Measurements from ENCODE around the gene SH3YL1. TPM values are rescaled to one million over a fixed set of nuclear protein-coding genes. Genes with fewer than 3 reads are reported as not detected.
A peak's percentile ranks its signal among the peaks of the same experiment; 100 is the strongest.

The SH3YL1 gene
- polyA plus RNA-seq, 2 of the 4 experiments (the other 2 are of a cell fraction) = 12.8 to 23.9 TPM

GRCh38 chr2:213932-214693 is 49.7 kb downstream of the SH3YL1 start:
- ChIA-PET POLR2A (no interaction called here), CTCF (interaction anchor here (0.7 kb wide), 1 partner anchor 14 kb away, joined by 3 read pairs; no protein-coding TSS in a partner anchor)
- Histone ChIP-seq H3K4me2 (no peak overlapping the region), H3K9me3 (peaks cover 8% of the 10 kb centered on the region), H3K4me3 (no peak overlapping the region), H3K4me1 (no peaks in the 10 kb centered on the region), H3K27ac (no peak overlapping the region)
- WGBS (ENCODE audit: missing lambda C conversion rate) = 67% methylated on average over 39 of the region's 43 CpGs
- DNase-seq (ENCODE audit: low read depth in 1 of 2, low spot score in 1 of 2) = no peak
- no peak for FAIRE-seq
- TF ChIP-seq RCOR1 (IDR thresholded peaks at IDR 0.05; ENCODE audit: low read depth, low read length) = no peak
- TF ChIP-seq CBX8 (IDR thresholded peaks at IDR 0.05) = no peak
- TF ChIP-seq RARB (CRISPR knock-in tag; IDR thresholded peaks at IDR 0.05) = no peak
- no peak for TF ChIP-seq SREBF2 (IDR thresholded peaks at IDR 0.05)
- no peak for TF ChIP-seq HDAC2 (IDR thresholded peaks at IDR 0.05)
- no peak for TF ChIP-seq ZC3H11A (IDR thresholded peaks at IDR 0.05)
- TF ChIP-seq ATOH8 (CRISPR knock-in tag; IDR thresholded peaks at IDR 0.05; ENCODE audit: low read depth) = no peak
- TF ChIP-seq REST (IDR thresholded peaks at IDR 0.05) = no peak
- no peak for TF ChIP-seq HOXA7 (CRISPR knock-in tag; IDR thresholded peaks at IDR 0.05)
- TF ChIP-seq MAFK (IDR thresholded peaks at IDR 0.05; ENCODE audit: partially characterized antibody) = no peak
- no peak for TF ChIP-seq HEYL (CRISPR knock-in tag; IDR thresholded peaks at IDR 0.05)
- no peak for TF ChIP-seq FOXS1 (CRISPR knock-in tag; IDR thresholded peaks at IDR 0.05)
- no peak for TF ChIP-seq TFCP2L1 (CRISPR knock-in tag; IDR thresholded peaks at IDR 0.05)
- no peak for TF ChIP-seq POLR2AphosphoS2 (conservative IDR thresholded peaks at IDR 0.05; ENCODE audit: low read length)
- no peak for TF ChIP-seq NPAS2 (CRISPR knock-in tag; IDR thresholded peaks at IDR 0.05; ENCODE audit: borderline replicate concordance)
- TF ChIP-seq MYC (IDR thresholded peaks at IDR 0.05; ENCODE audit: borderline replicate concordance, low read length) = no peak
- no peak for TF ChIP-seq EHMT2 (IDR thresholded peaks at IDR 0.05; ENCODE audit: low read depth)
- 0 out of 6 replicates have a peak, but pooled peaks of 1 of the 2 experiments have one; percentile 45 for ATAC-seq

GRCh38 chr2:211486-212184 is 52.2 kb downstream of the SH3YL1 start:
- ChIA-PET POLR2A (no interaction called here), CTCF (interaction anchor here (0.6 to 1.5 kb wide), 4 partner anchors 9 to 447 kb away, joined by 3 to 5 read pairs (median 4); no protein-coding TSS in a partner anchor)
- no peak for FAIRE-seq
- Histone ChIP-seq H3K4me3 (no peak overlapping the region), H3K27ac (no peak overlapping the region), H3K9me3 (peaks cover 10% of the 10 kb centered on the region), H3K4me1 (no peaks in the 10 kb centered on the region), H3K4me2 (no peak overlapping the region)
- DNase-seq (ENCODE audit: low read depth in 1 of 2, low spot score in 1 of 2) = no peak
- ATAC-seq = no peak
- no peak for TF ChIP-seq POLR2A (IDR thresholded peaks at IDR 0.05; ENCODE audit: low read length)
- TF ChIP-seq NFE2L2 (conservative IDR thresholded peaks at IDR 0.05; ENCODE audit: low read length) = no peak
- TF ChIP-seq ZNF302 (CRISPR knock-in tag; IDR thresholded peaks at IDR 0.05) = no peak
- no peak for TF ChIP-seq RNF2 (IDR thresholded peaks at IDR 0.05; ENCODE audit: borderline replicate concordance, low read depth)
- no peak for TF ChIP-seq MAFK (IDR thresholded peaks at IDR 0.05; ENCODE audit: partially characterized antibody)
- no peak for TF ChIP-seq BCL3 (IDR thresholded peaks at IDR 0.05)
- no peak for TF ChIP-seq TFCP2L1 (CRISPR knock-in tag; IDR thresholded peaks at IDR 0.05)
- TF ChIP-seq MAZ (IDR thresholded peaks at IDR 0.05; ENCODE audit: borderline replicate concordance, low read depth, low read length) = no peak
- no peak for TF ChIP-seq EP300 (IDR thresholded peaks at IDR 0.05)
- no peak for TF ChIP-seq CBX2 (IDR thresholded peaks at IDR 0.05; ENCODE audit: borderline replicate concordance, low read depth)
- no peak for TF ChIP-seq ATOH8 (CRISPR knock-in tag; IDR thresholded peaks at IDR 0.05; ENCODE audit: low read depth)
- TF ChIP-seq ZC3H11A (IDR thresholded peaks at IDR 0.05) = no peak
- no peak for TF ChIP-seq HMGXB4 (CRISPR knock-in tag; IDR thresholded peaks at IDR 0.05; ENCODE audit: borderline replicate concordance)
- TF ChIP-seq HOXA7 (CRISPR knock-in tag; IDR thresholded peaks at IDR 0.05) = no peak
- 21% methylated on average over 5 of the region's 5 CpGs for WGBS (ENCODE audit: missing lambda C conversion rate)
